A673 (cell line): Measurements from ENCODE around the gene SLC4A4.

ENCODE experiments used
- CTCF ChIP-seq: fragments of 300-800, 200-600 bp; sonication (generic); conservative IDR thresholded peaks from 2 replicates; pipeline ENCODE4 v1.5.1; 2017; ENCODE audit warnings: low read depth, mild to moderate bottlenecking, antibody characterized with exemption, low read length, moderate library complexity, mixed read lengths
- EZH2 ChIP-seq: fragments of 200-600 bp; sonication (generic); IDR thresholded peaks from 2 replicates; pipeline ENCODE4 v1.6.1; 2017; ENCODE audit warnings: borderline replicate concordance, low read depth, mild to moderate bottlenecking, mixed read lengths, antibody characterized with exemption, low read length; ENCODE audit not compliant: poor library complexity, severe bottlenecking

- TF ChIP-seq CTCF (no peak), EZH2 (no peak)
Measured at GRCh38 chr4:71607780-71608677, 269.2 kb downstream of the SLC4A4 start.
